SK-N-SH treated with all-trans-retinoic acid at 6 μM for 48 hours (cell line): ENCODE results near the gene PBRM1.

Experiments used
- ATAC-seq: fragments of 200-7000 bp; cut with Tn5 transposase; 3 replicates; pipeline ENCODE4 v1.9.1; 2020; ENCODE audit warnings: mild to moderate bottlenecking, moderate library complexity
- ARNTL ChIP-seq: fragments of 450-650 bp; formaldehyde crosslinking; IDR thresholded peaks from 2 replicates; pipeline ENCODE4 v1.5.0; 2020; ENCODE audit warnings: low read depth, mild to moderate bottlenecking, moderate library complexity, borderline replicate concordance
- BACH2 ChIP-seq: fragments of 250-450 bp; sonication (Bioruptor Pico); IDR thresholded peaks from 2 replicates; pipeline ENCODE4 v1.9.0; 2021; ENCODE audit warnings: mild to moderate bottlenecking, borderline replicate concordance
- CREB5 ChIP-seq: fragments of 250-450 bp; sonication (Bioruptor Pico); IDR thresholded peaks from 2 replicates; pipeline ENCODE4 v1.5.1; 2020; ENCODE audit warnings: low read depth, mild to moderate bottlenecking, moderate library complexity
- CSDC2 ChIP-seq: fragments of 250-450 bp; sonication (Bioruptor Pico); IDR thresholded peaks from 2 replicates; pipeline ENCODE4 v1.5.0; 2020; ENCODE audit warnings: mild to moderate bottlenecking, moderate library complexity
- CSRNP3 ChIP-seq: fragments of 250-450 bp; sonication (Bioruptor Pico); IDR thresholded peaks from 2 replicates; pipeline ENCODE4 v1.5.1; 2021; ENCODE audit warnings: mild to moderate bottlenecking, moderate library complexity
- ESRRG ChIP-seq: fragments of 250-450 bp; sonication (Bioruptor Pico); IDR thresholded peaks from 2 replicates; pipeline ENCODE4 v1.6.1; 2021; ENCODE audit warnings: mild to moderate bottlenecking
- GLIS3 ChIP-seq: fragments of 250-450 bp; sonication (Bioruptor Pico); IDR thresholded peaks from 2 replicates; pipeline ENCODE4 v1.5.0; 2020; ENCODE audit warnings: mild to moderate bottlenecking, moderate library complexity
- ISL1 ChIP-seq: fragments of 250-450 bp; sonication (Bioruptor Pico); IDR thresholded peaks from 2 replicates; pipeline ENCODE4 v2.1.2; 2022; ENCODE audit warnings: mild to moderate bottlenecking, moderate library complexity
- PATZ1 ChIP-seq: fragments of 250-450 bp; sonication (Bioruptor Pico); IDR thresholded peaks from 2 replicates; pipeline ENCODE4 v1.8.0; 2020; ENCODE audit warnings: mild to moderate bottlenecking, moderate library complexity, borderline replicate concordance
- PPARA ChIP-seq: fragments of 250-450 bp; sonication (Bioruptor Pico); IDR thresholded peaks from 2 replicates; pipeline ENCODE4 v1.5.0; 2020; ENCODE audit warnings: mild to moderate bottlenecking, borderline replicate concordance
- RARB ChIP-seq: fragments of 250-450 bp; sonication (Bioruptor Pico); IDR thresholded peaks from 2 replicates; pipeline ENCODE4 v1.8.0; 2021; ENCODE audit warnings: mild to moderate bottlenecking, moderate library complexity
- SNAI2 ChIP-seq: fragments of 250-450 bp; sonication (Bioruptor Pico); IDR thresholded peaks from 2 replicates; pipeline ENCODE4 v1.5.0; 2020; ENCODE audit warnings: mild to moderate bottlenecking, moderate library complexity
- TCF4 ChIP-seq: fragments of 250-450 bp; sonication (Bioruptor Pico); IDR thresholded peaks from 2 replicates; pipeline ENCODE4 v1.8.0; 2021; ENCODE audit warnings: mild to moderate bottlenecking, moderate library complexity, borderline replicate concordance
- TOX ChIP-seq: fragments of 250-450 bp; sonication (Bioruptor Pico); IDR thresholded peaks from 2 replicates; pipeline ENCODE4 v1.8.0; 2021; ENCODE audit warnings: mild to moderate bottlenecking, moderate library complexity, borderline replicate concordance
- TSHZ2 ChIP-seq: fragments of 250-450 bp; sonication (Bioruptor Pico); IDR thresholded peaks from 2 replicates; pipeline ENCODE4 v1.5.0; 2020; ENCODE audit warnings: mild to moderate bottlenecking, moderate library complexity
- ZC3H10 ChIP-seq: fragments of 250-450 bp; sonication (Bioruptor Pico); IDR thresholded peaks from 2 replicates; pipeline ENCODE4 v1.5.1; 2021; ENCODE audit warnings: mild to moderate bottlenecking, moderate library complexity
- ZFP3 ChIP-seq: fragments of 250-450 bp; sonication (Bioruptor Pico); IDR thresholded peaks from 2 replicates; pipeline ENCODE4 v1.5.0; 2020; ENCODE audit warnings: mild to moderate bottlenecking, moderate library complexity
- ZFP30 ChIP-seq: fragments of 450-650 bp; formaldehyde crosslinking; IDR thresholded peaks from 2 replicates; pipeline ENCODE4 v1.5.0; 2022; ENCODE audit warnings: mild to moderate bottlenecking, moderate library complexity
- ZNF70 ChIP-seq: fragments of 450-650 bp; formaldehyde crosslinking; IDR thresholded peaks from 2 replicates; pipeline ENCODE4 v1.5.0; 2020; ENCODE audit warnings: mild to moderate bottlenecking, moderate library complexity
- ZNF8 ChIP-seq: fragments of 450-650 bp; formaldehyde crosslinking; IDR thresholded peaks from 2 replicates; pipeline ENCODE4 v1.5.0; 2020; ENCODE audit warnings: mild to moderate bottlenecking, moderate library complexity

Gene PBRM1

GRCh38 chr3:52520716-52521487, 164.8 kb downstream of the PBRM1 start (continued):
- no peak for TF ChIP-seq PPARA (CRISPR knock-in tag)
- TF ChIP-seq ESRRG = no peak
- no peak for TF ChIP-seq ZC3H10 (CRISPR knock-in tag)
- TF ChIP-seq ZFP30 = no peak
- TF ChIP-seq CREB5 (CRISPR knock-in tag) = no peak
- no peak for TF ChIP-seq ARNTL (CRISPR knock-in tag)
- TF ChIP-seq TCF4 (CRISPR knock-in tag) = no peak
- no peak for TF ChIP-seq TSHZ2 (CRISPR knock-in tag)
- TF ChIP-seq ISL1 (CRISPR knock-in tag) = no peak
- no peak for TF ChIP-seq RARB (CRISPR knock-in tag)

- TF ChIP-seq ZC3H10 (CRISPR knock-in tag) (no peak), BACH2 (CRISPR knock-in tag) (no peak), TSHZ2 (CRISPR knock-in tag) (no peak), PATZ1 (CRISPR knock-in tag) (no peak), CSDC2 (CRISPR knock-in tag) (no peak), SNAI2 (CRISPR knock-in tag) (no peak), ZFP3 (CRISPR knock-in tag) (no peak), ARNTL (CRISPR knock-in tag) (no peak), PPARA (CRISPR knock-in tag) (no peak), ISL1 (CRISPR knock-in tag) (no peak), GLIS3 (CRISPR knock-in tag) (no peak), CREB5 (CRISPR knock-in tag) (no peak), TOX (CRISPR knock-in tag) (no peak), TCF4 (CRISPR knock-in tag) (no peak), ZNF8 (CRISPR knock-in tag) (no peak), ZNF70 (CRISPR knock-in tag) (no peak), CSRNP3 (CRISPR knock-in tag) (no peak)
- no peak for ATAC-seq
Observed at GRCh38 chr3:52520141-52520667, 165.5 kb downstream of the PBRM1 start.
